ENCODE data around the gene CD7. TPM values are rescaled to one million over a fixed set of nuclear protein-coding genes. Genes with fewer than 3 reads are reported as not detected.

The CD7 gene
- total RNA-seq, 1 donor from 2014 or later, result not detected

GRCh38 chr17:82298538-82299421, 18.6 kb downstream of the CD7 start:
- peak overlapping the region; percentile 50 for H3K4me3 ChIP-seq (ENCODE audit: low read depth, low read length)
- no peak for TF ChIP-seq CTCF (conservative IDR thresholded peaks at IDR 0.05; ENCODE audit: low read depth, low read length)
- DNase-seq (ENCODE audit: low read depth), result no peak

- peak; percentile 12 for TF ChIP-seq CTCF (conservative IDR thresholded peaks at IDR 0.05; ENCODE audit: low read depth, low read length)
- peak overlapping the region; percentile 50 for H3K4me3 ChIP-seq (ENCODE audit: low read depth, low read length)
- DNase-seq (ENCODE audit: low read depth), result peak; percentile 91
Measured at GRCh38 chr17:82297714-82298537, 19.5 kb downstream of the CD7 start.

- peak overlapping the region; percentile 50 for H3K4me3 ChIP-seq (ENCODE audit: low read depth, low read length)
- peak; percentile 88 for DNase-seq (ENCODE audit: low read depth)
- TF ChIP-seq CTCF (conservative IDR thresholded peaks at IDR 0.05; ENCODE audit: low read depth, low read length), result no peak
Measured at GRCh38 chr17:82297280-82297713, 20.1 kb downstream of the CD7 start.

GRCh38 chr17:82296511-82297279, 20.7 kb downstream of the CD7 start:
- H3K4me3 ChIP-seq (ENCODE audit: low read depth, low read length), result peak overlapping the region; percentile 50
- TF ChIP-seq CTCF (conservative IDR thresholded peaks at IDR 0.05; ENCODE audit: low read depth, low read length), result no peak
- no peak for DNase-seq (ENCODE audit: low read depth)

GRCh38 chr17:82295472-82295814, 22.0 kb downstream of the CD7 start:
- H3K4me3 ChIP-seq (ENCODE audit: low read depth, low read length), result no peak overlapping the region
- TF ChIP-seq CTCF (conservative IDR thresholded peaks at IDR 0.05; ENCODE audit: low read depth, low read length), result no peak
- no peak for DNase-seq (ENCODE audit: low read depth)

- no peak for DNase-seq (ENCODE audit: low read depth)
- peak overlapping the region; percentile 49 for H3K4me3 ChIP-seq (ENCODE audit: low read depth, low read length)
- no peak for TF ChIP-seq CTCF (conservative IDR thresholded peaks at IDR 0.05; ENCODE audit: low read depth, low read length)
Measured at GRCh38 chr17:82294064-82294773, 23.2 kb downstream of the CD7 start.
